ENCODE data around the gene PAK2.

DNA sequence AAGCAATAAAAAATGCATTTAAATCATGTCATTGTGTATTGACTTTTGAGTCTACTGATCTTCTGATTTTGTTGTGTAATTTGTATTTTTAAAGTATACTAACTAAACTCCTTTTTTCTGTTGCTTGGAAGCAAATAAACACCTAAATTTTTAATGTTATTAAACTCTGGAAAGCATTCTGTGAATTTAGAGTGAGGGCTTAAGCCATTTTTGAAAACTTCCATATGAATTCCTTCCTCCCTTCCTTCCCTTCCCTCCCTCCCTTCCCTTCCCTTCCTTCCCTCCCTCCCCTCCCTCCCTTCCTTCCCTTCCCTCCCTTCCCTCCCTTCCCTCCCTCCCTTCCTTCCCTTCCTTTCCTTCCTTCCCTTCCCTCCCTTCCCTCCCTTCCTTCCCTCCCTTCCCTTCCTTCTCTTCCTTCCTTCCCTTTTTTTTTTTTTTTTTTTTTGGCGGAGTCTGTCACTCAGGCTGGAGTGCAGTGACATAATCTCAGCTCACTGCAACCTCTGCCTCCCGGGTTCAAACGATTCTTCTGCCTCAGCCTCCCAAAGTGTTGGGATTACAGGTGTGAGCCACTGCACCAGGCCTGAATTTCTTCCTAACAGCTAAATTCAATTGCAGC, 71.4 kb downstream of the PAK2 start:
- TF ChIP-seq EZH2 (IDR thresholded peaks at IDR 0.05) (no peak), POLR2AphosphoS5 (IDR thresholded peaks at IDR 0.05; ENCODE audit: borderline replicate concordance, low read depth, low read length) (no peak)
